ENCODE data around the gene DACH1. TPM values are rescaled to one million over a fixed set of nuclear protein-coding genes. Genes with fewer than 3 reads are reported as not detected.

The DACH1 gene
- total RNA-seq, 1 donor from 2014 or later = not detected

- H3K27me3 ChIP-seq (ENCODE audit: control insufficient read depth, insufficient read depth, low read length) = no peaks in the 10 kb centered on the region
- no peak for FAIRE-seq
- no peaks in the 10 kb centered on the region for H3K36me3 ChIP-seq (ENCODE audit: control insufficient read depth, insufficient read depth, low read length)
- no peak overlapping the region for H3K4me3 ChIP-seq (ENCODE audit: low read depth, low read length)
- DNase-seq (ENCODE audit: low read depth) = no peak
- no peak for TF ChIP-seq CTCF (IDR thresholded peaks at IDR 0.05; ENCODE audit: insufficient read depth, low read length, severe bottlenecking)
Measured at GRCh38 chr13:71461892-71462291, 405.1 kb downstream of the DACH1 start.

- no peaks in the 10 kb centered on the region for H3K27me3 ChIP-seq (ENCODE audit: control insufficient read depth, insufficient read depth, low read length)
- H3K4me3 ChIP-seq (ENCODE audit: low read depth, low read length) = no peak overlapping the region
- no peak for TF ChIP-seq CTCF (IDR thresholded peaks at IDR 0.05; ENCODE audit: insufficient read depth, low read length, severe bottlenecking)
- no peaks in the 10 kb centered on the region for H3K36me3 ChIP-seq (ENCODE audit: control insufficient read depth, insufficient read depth, low read length)
- DNase-seq (ENCODE audit: low read depth) (peak; percentile 18), FAIRE-seq (no peak)
Measured at GRCh38 chr13:71460211-71460610, 406.8 kb downstream of the DACH1 start.

- no peak for DNase-seq (ENCODE audit: low read depth)
- no peak overlapping the region for H3K4me3 ChIP-seq (ENCODE audit: low read depth, low read length)
- no peak for TF ChIP-seq CTCF (IDR thresholded peaks at IDR 0.05; ENCODE audit: insufficient read depth, low read length, severe bottlenecking)
- no peaks in the 10 kb centered on the region for H3K36me3 ChIP-seq (ENCODE audit: control insufficient read depth, insufficient read depth, low read length)
- FAIRE-seq = no peak
- H3K27me3 ChIP-seq (ENCODE audit: control insufficient read depth, insufficient read depth, low read length) = no peaks in the 10 kb centered on the region
Measured at GRCh38 chr13:71459708-71460107, 407.3 kb downstream of the DACH1 start.

GRCh38 chr13:71457645-71458044 lies 409.4 kb downstream of the DACH1 start:
- FAIRE-seq (no peak), DNase-seq (ENCODE audit: low read depth) (peak; percentile 23)
- Histone ChIP-seq H3K4me3 (ENCODE audit: low read depth, low read length) (no peak overlapping the region), H3K36me3 (ENCODE audit: control insufficient read depth, insufficient read depth, low read length) (no peaks in the 10 kb centered on the region), H3K27me3 (ENCODE audit: control insufficient read depth, insufficient read depth, low read length) (no peaks in the 10 kb centered on the region)
- no peak for TF ChIP-seq CTCF (IDR thresholded peaks at IDR 0.05; ENCODE audit: insufficient read depth, low read length, severe bottlenecking)

GRCh38 chr13:71456136-71456535 lies 410.9 kb downstream of the DACH1 start:
- TF ChIP-seq CTCF (IDR thresholded peaks at IDR 0.05; ENCODE audit: insufficient read depth, low read length, severe bottlenecking) = no peak
- DNase-seq (ENCODE audit: low read depth) (no peak), FAIRE-seq (no peak)
- no peaks in the 10 kb centered on the region for H3K27me3 ChIP-seq (ENCODE audit: control insufficient read depth, insufficient read depth, low read length)
- no peaks in the 10 kb centered on the region for H3K36me3 ChIP-seq (ENCODE audit: control insufficient read depth, insufficient read depth, low read length)
- H3K4me3 ChIP-seq (ENCODE audit: low read depth, low read length) = no peak overlapping the region

GRCh38 chr13:71454509-71454908 lies 412.5 kb downstream of the DACH1 start:
- no peak overlapping the region for H3K4me3 ChIP-seq (ENCODE audit: low read depth, low read length)
- H3K27me3 ChIP-seq (ENCODE audit: control insufficient read depth, insufficient read depth, low read length) = no peaks in the 10 kb centered on the region
- H3K36me3 ChIP-seq (ENCODE audit: control insufficient read depth, insufficient read depth, low read length) = no peaks in the 10 kb centered on the region
- no peak for TF ChIP-seq CTCF (IDR thresholded peaks at IDR 0.05; ENCODE audit: insufficient read depth, low read length, severe bottlenecking)
- no peak for DNase-seq (ENCODE audit: low read depth)
- no peak for FAIRE-seq

All from bronchial epithelial cell (primary cell).